ENCODE results near the gene KLHL30. TPM values are rescaled to one million over a fixed set of nuclear protein-coding genes. Genes with fewer than 3 reads are reported as not detected.
"Not testable (repeated sequence)": the region's sequence is repeated elsewhere in the genome, so short reads cannot be mapped to it uniquely, and the experiment has no call there.

The KLHL30 gene
- total RNA-seq, 1 donor from 2014 or later, result 2.4 TPM

GRCh38 chr2:238113611-238114010 is 24.9 kb upstream of the KLHL30 start:
- Histone ChIP-seq H3K27me3 (ENCODE audit: control insufficient read depth, insufficient read depth, low read length) (no peaks in the 10 kb centered on the region), H3K36me3 (ENCODE audit: control insufficient read depth, insufficient read depth, low read length) (no peaks in the 10 kb centered on the region), H3K4me3 (ENCODE audit: low read depth, low read length) (no peak overlapping the region)
- TF ChIP-seq CTCF (IDR thresholded peaks at IDR 0.05; ENCODE audit: insufficient read depth, low read length, poor library complexity, severe bottlenecking), result no peak
- no peak for DNase-seq (ENCODE audit: low read depth)

- no peak overlapping the region for H3K4me3 ChIP-seq (ENCODE audit: low read depth, low read length)
- no peak for DNase-seq (ENCODE audit: low read depth)
- no peaks in the 10 kb centered on the region for H3K36me3 ChIP-seq (ENCODE audit: control insufficient read depth, insufficient read depth, low read length)
- no peak for TF ChIP-seq CTCF (IDR thresholded peaks at IDR 0.05; ENCODE audit: insufficient read depth, low read length, poor library complexity, severe bottlenecking)
- peaks cover 3% of the 10 kb centered on the region for H3K27me3 ChIP-seq (ENCODE audit: control insufficient read depth, insufficient read depth, low read length)
Measured at GRCh38 chr2:238114331-238114841, 24.1 kb upstream of the KLHL30 start.

GRCh38 chr2:238114851-238115660 is 23.4 kb upstream of the KLHL30 start:
- DNase-seq (ENCODE audit: low read depth), result no peak
- TF ChIP-seq CTCF (IDR thresholded peaks at IDR 0.05; ENCODE audit: insufficient read depth, low read length, poor library complexity, severe bottlenecking), result no peak
- H3K4me3 ChIP-seq (ENCODE audit: low read depth, low read length), result no peak overlapping the region
- no peaks in the 10 kb centered on the region for H3K36me3 ChIP-seq (ENCODE audit: control insufficient read depth, insufficient read depth, low read length)
- H3K27me3 ChIP-seq (ENCODE audit: control insufficient read depth, insufficient read depth, low read length), result peaks cover 9% of the 10 kb centered on the region

- H3K27me3 ChIP-seq (ENCODE audit: control insufficient read depth, insufficient read depth, low read length), result peaks cover 15% of the 10 kb centered on the region
- not testable (repeated sequence) for H3K4me3 ChIP-seq (ENCODE audit: low read depth, low read length); H3K36me3 ChIP-seq (ENCODE audit: control insufficient read depth, insufficient read depth, low read length); DNase-seq (ENCODE audit: low read depth)
Measured at GRCh38 chr2:238115709-238116108, 22.8 kb upstream of the KLHL30 start.

GRCh38 chr2:238116298-238117198 is 21.9 kb upstream of the KLHL30 start:
- no peak for TF ChIP-seq CTCF (IDR thresholded peaks at IDR 0.05; ENCODE audit: insufficient read depth, low read length, poor library complexity, severe bottlenecking)
- DNase-seq (ENCODE audit: low read depth), result no peak
- Histone ChIP-seq H3K36me3 (ENCODE audit: control insufficient read depth, insufficient read depth, low read length) (no peaks in the 10 kb centered on the region), H3K4me3 (ENCODE audit: low read depth, low read length) (no peak overlapping the region), H3K27me3 (ENCODE audit: control insufficient read depth, insufficient read depth, low read length) (peaks cover 20% of the 10 kb centered on the region)

Measured in kidney epithelial cell (primary cell).